GM23338 (cell line): ENCODE results near the gene TRIO. TPM values are rescaled to one million over a fixed set of nuclear protein-coding genes. Genes with fewer than 3 reads are reported as not detected.

Source experiments
- ATAC-seq: fragments of 200-7000 bp; cut with Tn5 transposase; 3 replicates; pipeline ENCODE4 v1.9.1; 2020
- DNase-seq: peaks from one replicate; pipeline ENCODE4 v3.0.0-alpha.2; 2015; ENCODE audit warnings: low spot score
- H2AFZ ChIP-seq: fragments of 200-600 bp; sonication (generic); 2 replicates; pipeline ENCODE4 v1.8.0; 2016; ENCODE audit warnings: antibody characterized with exemption, mild to moderate bottlenecking, moderate library complexity
- H3F3A ChIP-seq: fragments of 200-600 bp; sonication (generic); replicated peaks from 2 replicates; pipeline ENCODE4 v1.8.0; 2017; ENCODE audit warnings: antibody characterized with exemption, mixed run types, low read depth
- H3K27ac ChIP-seq: fragments of 200-600 bp; sonication (generic); 2 replicates; pipeline ENCODE4 v1.6.1; 2016; ENCODE audit warnings: low read depth
- H3K27me3 ChIP-seq: fragments of 200-600 bp; sonication (generic); 2 replicates; pipeline ENCODE4 v1.8.0; 2016; ENCODE audit warnings: mild to moderate bottlenecking, mixed run types, moderate library complexity; ENCODE audit not compliant: insufficient read depth
- H3K36me3 ChIP-seq: fragments of 200-600 bp; sonication (generic); 2 replicates; pipeline ENCODE4 v1.8.0; 2016; ENCODE audit warnings: mild to moderate bottlenecking; ENCODE audit not compliant: insufficient read depth
- H3K4me1 ChIP-seq: fragments of 200-600 bp; sonication (generic); 2 replicates; pipeline ENCODE4 v1.8.0; 2016; ENCODE audit warnings: mild to moderate bottlenecking, moderate library complexity; ENCODE audit not compliant: insufficient read depth
- H3K4me2 ChIP-seq: fragments of 200-600 bp; sonication (generic); 2 replicates; pipeline ENCODE4 v1.7.1; 2017; ENCODE audit warnings: mixed run types
- H3K4me3 ChIP-seq: fragments of 200-600 bp; sonication (generic); 2 replicates; pipeline ENCODE4 v1.6.1; 2016; ENCODE audit warnings: mixed run types
- H3K79me2 ChIP-seq: fragments of 200-600 bp; sonication (generic); replicated peaks from 2 replicates; pipeline ENCODE4 v1.8.0; 2017; ENCODE audit warnings: mild to moderate bottlenecking; ENCODE audit not compliant: insufficient read depth
- H3K9me2 ChIP-seq: fragments of 200-600 bp; sonication (generic); 2 replicates; pipeline ENCODE4 v1.8.0; 2017; ENCODE audit not compliant: insufficient read depth
- H4K20me1 ChIP-seq: fragments of 200-600 bp; sonication (generic); replicated peaks from 2 replicates; pipeline ENCODE4 v1.8.0; 2017; ENCODE audit warnings: mild to moderate bottlenecking; ENCODE audit not compliant: insufficient read depth
- H3K27ac Mint-ChIP-seq: 2 replicates; pipeline ENCODE4 v1.8.0; 2020; ENCODE audit warnings: inconsistent platforms, mild to moderate bottlenecking, moderate library complexity, mixed read lengths
- H3K27me3 Mint-ChIP-seq: 3 replicates; pipeline ENCODE4 v1.8.0; 2022; ENCODE audit warnings: low read depth, mild to moderate bottlenecking, moderate library complexity, mixed read lengths, inconsistent platforms; ENCODE audit not compliant: insufficient read depth, poor library complexity
- H3K36me3 Mint-ChIP-seq: 3 replicates; pipeline ENCODE4 v1.8.0; 2021; ENCODE audit warnings: low read depth, mild to moderate bottlenecking, inconsistent platforms, moderate library complexity, mixed read lengths
- H3K4me1 Mint-ChIP-seq: 3 replicates; pipeline ENCODE4 v1.8.0; 2020; ENCODE audit warnings: mild to moderate bottlenecking, inconsistent platforms, mixed read lengths
- H3K4me3 Mint-ChIP-seq: 3 replicates; pipeline ENCODE4 v1.8.0; 2021; ENCODE audit warnings: moderate library complexity, mild to moderate bottlenecking, inconsistent platforms, mixed read lengths
- H3K9me3 Mint-ChIP-seq: 3 replicates; pipeline ENCODE4 v1.8.0; 2020; ENCODE audit warnings: moderate library complexity, mild to moderate bottlenecking, inconsistent platforms, mixed read lengths
- CREB1 ChIP-seq: fragments of 250-450 bp; sonication (Bioruptor Pico); IDR thresholded peaks from 2 replicates; pipeline ENCODE4 v1.5.0; 2020; ENCODE audit warnings: low read depth, mild to moderate bottlenecking, moderate library complexity
- CTCF ChIP-seq, 2 experiments: fragments of 200-600 bp in 1 of 2; sonication (generic) in 1 of 2; conservative IDR thresholded peaks; 2 replicates each; pipeline versions ENCODE4 v1.5.1 to v1.6.1; 2016 to 2017; ENCODE audit warnings: antibody characterized with exemption in 2 of 2, low read depth in 2 of 2, mild to moderate bottlenecking in 2 of 2, moderate library complexity in 1 of 2
- ETS1 ChIP-seq: IDR thresholded peaks from 2 replicates; pipeline ENCODE4 v1.6.1; 2016; ENCODE audit warnings: antibody characterized with exemption
- EZH2 ChIP-seq: fragments of 200-600 bp; sonication (generic); IDR thresholded peaks from one replicate; pipeline ENCODE4 v1.8.0; 2017; ENCODE audit warnings: antibody characterized with exemption, mild to moderate bottlenecking, low read depth; ENCODE audit not compliant: unreplicated experiment
- EZH2phosphoT487 ChIP-seq: fragments of 200-600 bp; sonication (generic); IDR thresholded peaks from one replicate; pipeline ENCODE4 v1.8.1; 2018; ENCODE audit warnings: antibody characterized with exemption; ENCODE audit not compliant: unreplicated experiment
- JUNB ChIP-seq: IDR thresholded peaks from one replicate; pipeline ENCODE4 v1.6.1; 2016; ENCODE audit warnings: antibody characterized with exemption; ENCODE audit not compliant: unreplicated experiment
- NANOG ChIP-seq: IDR thresholded peaks from 2 replicates; pipeline ENCODE4 v1.6.1; 2016; ENCODE audit warnings: antibody characterized with exemption, borderline replicate concordance
- POLR2AphosphoS5 ChIP-seq: IDR thresholded peaks from 2 replicates; pipeline ENCODE4 v1.6.1; 2016; ENCODE audit warnings: antibody characterized with exemption, low read depth
- STAT1 ChIP-seq: IDR thresholded peaks from one replicate; pipeline ENCODE4 v1.6.1; 2016; ENCODE audit warnings: antibody characterized with exemption; ENCODE audit not compliant: unreplicated experiment
- ZNF114 ChIP-seq: fragments of 250-450 bp; sonication (Bioruptor Pico); IDR thresholded peaks from 2 replicates; pipeline ENCODE4 v1.5.0; 2020; ENCODE audit warnings: mild to moderate bottlenecking, moderate library complexity
- ZNF331 ChIP-seq: fragments of 250-450 bp; sonication (Bioruptor Pico); IDR thresholded peaks from 2 replicates; pipeline ENCODE4 v1.5.0; 2020; ENCODE audit warnings: low read depth, mild to moderate bottlenecking, moderate library complexity
- polyA plus RNA-seq: library from polyadenylated mRNA; unstranded; fragments of >200 nt; fragmentation: Nextera tagmentation; extraction: Ambion mirVana; gene quantifications from 2 replicates; pipeline ENCODE4 v1.2.1, GENCODE V29; 2016
- total RNA-seq: library from RNA; depleted of rRNA; stranded (reverse); fragments of >200 nt; shearing (Covaris generic); gene quantifications from 2 replicates; pipeline ENCODE4 v1.2.3, GENCODE V29; 2014
- TF ChIP-seq, protein P1 (sequence below): IDR thresholded peaks from one replicate; pipeline ENCODE4 v1.6.1; 2018; ENCODE audit warnings: antibody characterized with exemption; ENCODE audit not compliant: unreplicated experiment
- TF ChIP-seq, protein P2 (sequence below): fragments of 250-450 bp; sonication (Bioruptor Pico); IDR thresholded peaks from 2 replicates; pipeline ENCODE4 v1.5.0; 2020; ENCODE audit warnings: mild to moderate bottlenecking, moderate library complexity

The TRIO gene
- total and polyA plus RNA-seq, 2 experiments from 2014 or later: 13.8 to 113 TPM

DNA sequence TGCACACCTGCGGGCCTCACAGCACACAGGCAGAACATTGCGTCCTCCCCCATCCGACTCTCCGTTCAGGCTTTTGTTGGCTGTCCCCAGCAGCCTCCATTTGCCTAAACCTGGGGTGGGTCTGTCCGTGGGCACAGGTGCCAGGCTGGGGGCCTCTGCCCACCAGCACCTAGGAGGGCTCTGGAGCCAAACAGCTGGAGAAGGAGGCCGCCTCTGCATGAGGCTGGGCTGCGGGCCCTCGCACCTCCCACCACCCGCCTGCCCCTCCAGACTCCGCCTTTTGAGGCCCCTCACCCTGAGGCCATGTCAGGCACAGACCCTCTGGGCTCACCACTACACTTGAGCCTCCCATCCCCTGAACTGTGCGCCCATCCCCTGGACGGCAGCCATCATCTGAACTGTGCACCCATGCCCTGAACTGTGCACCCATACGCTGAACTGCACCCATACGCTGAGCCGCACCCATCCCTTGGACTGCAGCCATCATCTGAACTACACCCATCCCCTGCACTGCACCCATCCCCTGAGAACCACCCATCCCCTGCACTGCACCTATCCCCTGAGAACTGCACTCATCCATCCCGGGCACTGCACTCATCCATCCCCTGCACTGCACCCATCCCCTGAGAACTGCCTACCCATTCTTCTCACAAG lies 340.5 kb downstream of the TRIO start:
- H3K4me3 Mint-ChIP-seq: no peak overlapping the region
- peaks cover 42% of the 10 kb centered on the region for H3K36me3 Mint-ChIP-seq
- 0 out of 2 replicates have a peak overlapping the region, but pooled peaks have one; percentile 11 for H3K27ac Mint-ChIP-seq
- Histone ChIP-seq H3K27me3 (0 out of 2 replicates have a peak, but pooled peaks cover 5% of the 10 kb centered on the region), H3F3A (0 out of 2 replicates have a peak, but pooled peaks cover 5% of the 10 kb centered on the region), H3K4me2 (no peak overlapping the region), H3K4me1 (peaks cover 4% of the 10 kb centered on the region; the same call in 1 of the 2 replicates), H3K4me3 (no peak overlapping the region), H3K9me2 (no peaks in the 10 kb centered on the region), H3K27ac (no peak overlapping the region), H4K20me1 (no peaks in the 10 kb centered on the region), H3K36me3 (peaks cover 26% of the 10 kb centered on the region), H3K79me2 (no peaks in the 10 kb centered on the region), H2AFZ (no peak overlapping the region)
- H3K9me3 Mint-ChIP-seq: no peaks in the 10 kb centered on the region; the same call in 2 of the 3 replicates
- TF ChIP-seq NANOG (no peak), EZH2 (no peak), JUNB (no peak), ETS1 (no peak), ZNF331 (no peak), EZH2phosphoT487 (no peak), POLR2AphosphoS5 (no peak), CREB1 (no peak), ZNF114 (no peak), STAT1 (no peak), CTCF (conservative IDR thresholded peaks at IDR 0.05; ENCODE audit: low read depth in 2 of 2) (no peak)
- TF ChIP-seq, protein P1, sequence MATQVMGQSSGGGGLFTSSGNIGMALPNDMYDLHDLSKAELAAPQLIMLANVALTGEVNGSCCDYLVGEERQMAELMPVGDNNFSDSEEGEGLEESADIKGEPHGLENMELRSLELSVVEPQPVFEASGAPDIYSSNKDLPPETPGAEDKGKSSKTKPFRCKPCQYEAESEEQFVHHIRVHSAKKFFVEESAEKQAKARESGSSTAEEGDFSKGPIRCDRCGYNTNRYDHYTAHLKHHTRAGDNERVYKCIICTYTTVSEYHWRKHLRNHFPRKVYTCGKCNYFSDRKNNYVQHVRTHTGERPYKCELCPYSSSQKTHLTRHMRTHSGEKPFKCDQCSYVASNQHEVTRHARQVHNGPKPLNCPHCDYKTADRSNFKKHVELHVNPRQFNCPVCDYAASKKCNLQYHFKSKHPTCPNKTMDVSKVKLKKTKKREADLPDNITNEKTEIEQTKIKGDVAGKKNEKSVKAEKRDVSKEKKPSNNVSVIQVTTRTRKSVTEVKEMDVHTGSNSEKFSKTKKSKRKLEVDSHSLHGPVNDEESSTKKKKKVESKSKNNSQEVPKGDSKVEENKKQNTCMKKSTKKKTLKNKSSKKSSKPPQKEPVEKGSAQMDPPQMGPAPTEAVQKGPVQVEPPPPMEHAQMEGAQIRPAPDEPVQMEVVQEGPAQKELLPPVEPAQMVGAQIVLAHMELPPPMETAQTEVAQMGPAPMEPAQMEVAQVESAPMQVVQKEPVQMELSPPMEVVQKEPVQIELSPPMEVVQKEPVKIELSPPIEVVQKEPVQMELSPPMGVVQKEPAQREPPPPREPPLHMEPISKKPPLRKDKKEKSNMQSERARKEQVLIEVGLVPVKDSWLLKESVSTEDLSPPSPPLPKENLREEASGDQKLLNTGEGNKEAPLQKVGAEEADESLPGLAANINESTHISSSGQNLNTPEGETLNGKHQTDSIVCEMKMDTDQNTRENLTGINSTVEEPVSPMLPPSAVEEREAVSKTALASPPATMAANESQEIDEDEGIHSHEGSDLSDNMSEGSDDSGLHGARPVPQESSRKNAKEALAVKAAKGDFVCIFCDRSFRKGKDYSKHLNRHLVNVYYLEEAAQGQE: no peak
- TF ChIP-seq, protein P2, sequence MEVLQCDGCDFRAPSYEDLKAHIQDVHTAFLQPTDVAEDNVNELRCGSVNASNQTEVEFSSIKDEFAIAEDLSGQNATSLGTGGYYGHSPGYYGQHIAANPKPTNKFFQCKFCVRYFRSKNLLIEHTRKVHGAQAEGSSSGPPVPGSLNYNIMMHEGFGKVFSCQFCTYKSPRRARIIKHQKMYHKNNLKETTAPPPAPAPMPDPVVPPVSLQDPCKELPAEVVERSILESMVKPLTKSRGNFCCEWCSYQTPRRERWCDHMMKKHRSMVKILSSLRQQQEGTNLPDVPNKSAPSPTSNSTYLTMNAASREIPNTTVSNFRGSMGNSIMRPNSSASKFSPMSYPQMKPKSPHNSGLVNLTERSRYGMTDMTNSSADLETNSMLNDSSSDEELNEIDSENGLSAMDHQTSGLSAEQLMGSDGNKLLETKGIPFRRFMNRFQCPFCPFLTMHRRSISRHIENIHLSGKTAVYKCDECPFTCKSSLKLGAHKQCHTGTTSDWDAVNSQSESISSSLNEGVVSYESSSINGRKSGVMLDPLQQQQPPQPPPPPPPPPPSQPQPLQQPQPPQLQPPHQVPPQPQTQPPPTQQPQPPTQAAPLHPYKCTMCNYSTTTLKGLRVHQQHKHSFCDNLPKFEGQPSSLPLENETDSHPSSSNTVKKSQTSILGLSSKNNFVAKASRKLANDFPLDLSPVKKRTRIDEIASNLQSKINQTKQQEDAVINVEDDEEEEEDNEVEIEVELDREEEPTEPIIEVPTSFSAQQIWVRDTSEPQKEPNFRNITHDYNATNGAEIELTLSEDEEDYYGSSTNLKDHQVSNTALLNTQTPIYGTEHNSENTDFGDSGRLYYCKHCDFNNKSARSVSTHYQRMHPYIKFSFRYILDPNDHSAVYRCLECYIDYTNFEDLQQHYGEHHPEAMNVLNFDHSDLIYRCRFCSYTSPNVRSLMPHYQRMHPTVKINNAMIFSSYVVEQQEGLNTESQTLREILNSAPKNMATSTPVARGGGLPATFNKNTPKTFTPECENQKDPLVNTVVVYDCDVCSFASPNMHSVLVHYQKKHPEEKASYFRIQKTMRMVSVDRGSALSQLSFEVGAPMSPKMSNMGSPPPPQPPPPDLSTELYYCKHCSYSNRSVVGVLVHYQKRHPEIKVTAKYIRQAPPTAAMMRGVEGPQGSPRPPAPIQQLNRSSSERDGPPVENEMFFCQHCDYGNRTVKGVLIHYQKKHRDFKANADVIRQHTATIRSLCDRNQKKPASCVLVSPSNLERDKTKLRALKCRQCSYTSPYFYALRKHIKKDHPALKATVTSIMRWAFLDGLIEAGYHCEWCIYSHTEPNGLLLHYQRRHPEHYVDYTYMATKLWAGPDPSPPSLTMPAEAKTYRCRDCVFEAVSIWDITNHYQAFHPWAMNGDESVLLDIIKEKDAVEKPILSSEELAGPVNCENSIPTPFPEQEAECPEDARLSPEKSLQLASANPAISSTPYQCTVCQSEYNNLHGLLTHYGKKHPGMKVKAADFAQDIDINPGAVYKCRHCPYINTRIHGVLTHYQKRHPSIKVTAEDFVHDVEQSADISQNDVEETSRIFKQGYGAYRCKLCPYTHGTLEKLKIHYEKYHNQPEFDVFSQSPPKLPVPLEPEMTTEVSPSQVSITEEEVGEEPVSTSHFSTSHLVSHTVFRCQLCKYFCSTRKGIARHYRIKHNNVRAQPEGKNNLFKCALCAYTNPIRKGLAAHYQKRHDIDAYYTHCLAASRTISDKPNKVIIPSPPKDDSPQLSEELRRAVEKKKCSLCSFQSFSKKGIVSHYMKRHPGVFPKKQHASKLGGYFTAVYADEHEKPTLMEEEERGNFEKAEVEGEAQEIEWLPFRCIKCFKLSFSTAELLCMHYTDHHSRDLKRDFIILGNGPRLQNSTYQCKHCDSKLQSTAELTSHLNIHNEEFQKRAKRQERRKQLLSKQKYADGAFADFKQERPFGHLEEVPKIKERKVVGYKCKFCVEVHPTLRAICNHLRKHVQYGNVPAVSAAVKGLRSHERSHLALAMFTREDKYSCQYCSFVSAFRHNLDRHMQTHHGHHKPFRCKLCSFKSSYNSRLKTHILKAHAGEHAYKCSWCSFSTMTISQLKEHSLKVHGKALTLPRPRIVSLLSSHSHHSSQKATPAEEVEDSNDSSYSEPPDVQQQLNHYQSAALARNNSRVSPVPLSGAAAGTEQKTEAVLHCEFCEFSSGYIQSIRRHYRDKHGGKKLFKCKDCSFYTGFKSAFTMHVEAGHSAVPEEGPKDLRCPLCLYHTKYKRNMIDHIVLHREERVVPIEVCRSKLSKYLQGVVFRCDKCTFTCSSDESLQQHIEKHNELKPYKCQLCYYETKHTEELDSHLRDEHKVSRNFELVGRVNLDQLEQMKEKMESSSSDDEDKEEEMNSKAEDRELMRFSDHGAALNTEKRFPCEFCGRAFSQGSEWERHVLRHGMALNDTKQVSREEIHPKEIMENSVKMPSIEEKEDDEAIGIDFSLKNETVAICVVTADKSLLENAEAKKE (CRISPR knock-in tag): no peak
- H3K27me3 Mint-ChIP-seq: peaks cover 7% of the 10 kb centered on the region
- no peak for DNase-seq
- ATAC-seq: no peak
- peaks cover 5% of the 10 kb centered on the region for H3K4me1 Mint-ChIP-seq
